A204.1 (cell line): Measurements from ENCODE around the gene GNB5.
"Not testable (repeated sequence)": the region's sequence is repeated elsewhere in the genome, so short reads cannot be mapped to it uniquely, and the experiment has no call there.

Experiments used
- FAIRE-seq: peaks from 2 replicates; lab custom pipeline; 2012; peaks lifted over from hg19 to GRCh38; lab: Jason Lieb, UNC

The GNB5 gene

DNA sequence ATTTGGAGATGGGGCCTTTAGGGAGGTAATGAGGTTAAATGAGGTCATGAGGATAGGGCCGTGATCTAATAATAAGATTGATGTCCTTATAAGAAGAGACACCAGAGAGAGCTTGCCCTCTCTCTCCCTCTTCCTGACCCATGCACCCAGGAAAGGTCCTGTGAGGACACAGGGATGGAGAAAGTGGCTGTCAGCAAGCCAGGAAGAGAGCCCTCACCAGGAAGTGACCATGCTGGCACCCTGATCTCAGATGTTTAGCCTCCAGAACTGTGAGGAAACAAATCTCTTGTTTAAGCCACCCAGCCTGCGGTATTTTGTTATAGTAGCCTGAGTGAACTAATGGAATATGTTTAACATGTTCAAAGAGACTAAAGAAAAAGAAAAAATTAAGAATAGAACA, 15.3 kb upstream of the GNB5 start:
- no peak for FAIRE-seq

DNA sequence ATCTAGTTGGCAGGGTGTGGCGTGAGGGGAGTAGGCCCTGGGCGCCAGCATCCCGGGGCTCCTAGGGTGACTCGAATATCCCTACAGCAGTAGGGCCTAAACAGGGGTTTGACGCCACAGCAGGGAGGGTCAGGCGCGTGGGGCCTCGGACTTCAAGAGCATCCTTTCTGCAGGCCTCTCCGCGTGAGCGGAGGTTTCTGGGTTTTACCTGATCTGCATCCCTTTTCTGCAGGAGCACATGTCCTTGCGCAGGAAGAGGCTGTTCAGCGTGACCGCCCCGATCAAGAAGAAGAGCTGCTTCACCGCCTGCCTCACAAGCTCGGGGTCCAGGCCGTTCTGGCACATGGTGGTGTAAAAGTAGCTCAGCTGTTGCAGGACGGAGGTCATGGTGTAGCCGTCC, 13.5 kb upstream of the GNB5 start:
- no peak for FAIRE-seq

DNA sequence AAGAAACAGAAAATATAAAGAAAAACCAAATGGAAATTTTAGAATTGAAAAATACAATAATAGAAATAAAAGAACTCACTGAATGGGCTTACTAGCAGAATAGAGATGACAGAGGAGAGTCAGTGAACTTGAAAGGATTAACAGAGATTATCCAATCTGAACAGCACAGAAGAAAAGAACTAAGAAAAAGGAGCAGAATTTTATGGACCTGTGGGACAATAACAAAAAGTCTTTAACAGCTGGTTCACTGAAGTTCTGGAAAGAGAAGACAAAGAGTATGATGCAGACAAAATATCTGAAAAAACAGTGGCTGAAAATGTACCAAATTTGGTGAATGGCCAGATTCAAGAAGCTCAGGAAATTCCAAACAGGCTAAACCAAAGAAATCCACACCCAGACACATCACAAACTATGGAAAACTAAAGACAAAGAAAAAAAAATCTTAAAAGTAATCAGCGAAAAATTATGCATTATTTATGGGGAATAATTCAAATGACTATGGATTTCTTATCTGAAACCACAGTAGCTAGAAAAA, 9.7 kb upstream of the GNB5 start:
- no peak for FAIRE-seq

DNA sequence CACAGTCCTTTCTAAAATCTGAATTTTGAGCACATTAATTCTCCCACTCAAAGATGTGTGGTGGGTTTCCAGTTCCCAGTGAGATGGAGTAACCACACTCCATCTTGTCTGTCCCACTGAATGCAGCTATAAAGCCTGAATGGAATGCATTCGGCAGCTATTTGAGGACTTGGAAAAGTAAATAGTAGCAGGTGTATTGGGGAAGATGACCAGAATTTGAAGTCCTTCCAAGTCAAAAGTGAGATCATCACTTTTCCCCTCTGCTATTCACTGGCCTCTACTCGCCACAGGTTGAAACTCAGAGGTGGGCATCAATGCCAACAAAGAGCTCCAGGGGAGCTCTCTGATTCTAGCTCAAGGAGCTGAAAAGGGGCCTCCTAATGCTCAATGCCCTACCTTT, 8.1 kb upstream of the GNB5 start:
- FAIRE-seq: no peak

DNA sequence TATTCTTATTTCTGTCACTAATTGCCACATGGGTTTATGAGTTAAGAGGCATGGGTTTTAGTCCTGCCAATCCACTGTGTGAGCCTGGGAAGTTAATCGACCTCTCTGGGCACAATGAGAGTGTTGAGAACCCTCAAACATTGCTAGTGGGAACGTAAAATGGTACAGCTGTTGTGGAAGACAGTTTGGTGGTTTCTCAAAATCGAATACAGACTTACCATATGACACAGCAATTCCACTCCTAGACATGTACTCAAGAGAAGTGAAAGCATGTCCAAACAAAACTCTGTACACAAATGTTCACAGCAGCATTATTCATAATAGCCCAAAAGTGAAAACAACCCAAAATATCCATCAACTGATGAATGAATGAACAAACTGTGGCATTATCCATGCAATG, 5.7 kb upstream of the GNB5 start:
- FAIRE-seq: no peak

DNA sequence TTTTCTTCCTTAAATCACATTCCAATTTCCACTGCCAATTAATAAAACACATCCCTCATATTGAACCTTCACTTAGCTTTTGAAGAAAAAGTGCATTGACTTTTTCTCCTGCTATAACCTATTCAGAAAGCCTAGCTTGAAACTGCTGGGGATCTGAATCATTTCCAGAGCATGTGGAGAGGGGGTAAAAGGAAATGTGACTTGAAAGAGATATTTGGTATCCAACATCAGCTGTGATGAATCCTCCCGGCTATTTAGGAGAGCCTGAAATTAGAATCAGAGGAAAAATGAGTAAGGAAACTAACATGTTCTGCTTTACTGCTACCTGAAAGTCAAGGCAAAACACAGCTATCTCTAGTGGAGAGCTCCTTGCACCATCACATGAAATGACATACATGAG, 2.6 kb upstream of the GNB5 start:
- FAIRE-seq: no peak

DNA sequence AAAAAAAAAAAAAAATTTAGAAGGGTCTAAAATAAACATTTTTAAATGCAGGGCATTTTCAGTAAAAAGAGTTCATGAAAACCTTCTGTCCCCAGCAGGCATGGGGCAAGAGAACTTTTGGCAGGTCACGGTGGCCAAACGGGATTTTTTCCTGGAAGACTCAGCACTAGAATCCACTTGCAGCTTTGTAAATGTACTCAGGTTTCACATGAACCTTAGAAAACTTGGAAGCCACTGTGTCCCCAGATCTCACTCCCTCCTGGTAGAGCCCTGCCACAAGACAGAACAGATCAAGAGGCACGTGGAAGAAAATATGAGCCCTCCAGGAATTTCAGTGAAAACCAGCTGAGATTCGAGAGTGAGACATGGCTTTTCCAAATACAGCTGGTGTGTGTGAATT, 2.1 kb upstream of the GNB5 start:
- FAIRE-seq: no peak

DNA sequence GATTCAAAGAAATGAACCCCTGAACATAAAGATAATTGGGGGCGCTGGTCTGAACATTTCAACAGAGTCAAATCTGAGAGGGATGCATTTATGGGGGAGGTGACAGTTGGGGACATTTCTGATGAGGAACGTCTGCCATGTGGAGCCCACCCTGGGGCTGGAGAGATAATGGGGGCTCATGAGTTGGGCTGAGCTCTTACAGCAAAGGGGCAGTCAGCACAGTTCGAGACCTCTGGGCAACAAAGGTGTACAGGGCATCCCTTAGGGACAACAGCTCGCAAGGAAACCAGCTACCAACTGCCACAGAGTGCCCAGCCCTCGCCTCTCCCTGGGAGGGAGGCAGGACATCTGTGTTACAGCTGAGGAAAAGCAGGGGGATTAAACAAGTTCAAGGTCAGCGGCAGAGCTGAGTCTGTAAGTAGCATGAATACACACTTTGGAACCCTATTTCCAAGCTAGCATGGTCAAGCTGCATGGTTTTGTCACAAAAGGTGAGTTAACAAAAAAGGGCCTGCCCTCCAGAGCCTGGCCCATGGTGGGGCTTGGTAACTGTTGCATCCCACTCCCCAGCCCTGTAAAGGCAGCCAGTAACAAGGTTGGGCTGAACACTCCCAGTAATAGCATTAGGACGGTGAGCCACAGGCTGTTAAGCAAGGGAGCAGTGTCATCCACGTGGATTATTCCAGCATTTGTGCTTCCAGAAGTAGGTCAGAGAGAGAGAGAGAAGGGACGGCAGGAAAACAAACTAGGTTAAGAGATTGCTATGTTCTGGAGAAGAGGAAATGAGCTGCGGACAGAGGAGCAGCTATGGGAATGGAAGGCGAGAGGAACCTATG, 4.3 kb downstream of the GNB5 start:
- no peak for FAIRE-seq

DNA sequence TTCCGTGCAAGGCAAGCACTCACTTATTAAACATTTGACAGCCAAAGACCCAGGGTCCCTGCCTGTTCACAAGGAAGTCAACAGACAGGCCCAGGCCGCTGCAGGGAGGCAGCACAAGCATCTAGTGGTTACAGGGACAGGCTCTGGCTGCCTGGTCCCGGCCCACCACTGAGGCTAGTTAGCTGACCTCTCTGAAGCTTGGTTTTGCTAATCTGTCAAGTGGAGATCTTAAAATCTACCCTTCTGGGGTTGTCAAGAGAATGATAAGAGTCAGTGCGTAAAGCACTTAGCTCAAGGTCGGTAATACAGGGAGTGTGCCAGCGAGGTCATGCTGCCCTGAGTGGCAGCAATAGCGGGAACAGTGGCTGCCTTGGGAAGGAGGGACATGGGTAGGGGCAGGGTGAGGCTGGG, 6.0 kb downstream of the GNB5 start:
- no peak for FAIRE-seq

DNA sequence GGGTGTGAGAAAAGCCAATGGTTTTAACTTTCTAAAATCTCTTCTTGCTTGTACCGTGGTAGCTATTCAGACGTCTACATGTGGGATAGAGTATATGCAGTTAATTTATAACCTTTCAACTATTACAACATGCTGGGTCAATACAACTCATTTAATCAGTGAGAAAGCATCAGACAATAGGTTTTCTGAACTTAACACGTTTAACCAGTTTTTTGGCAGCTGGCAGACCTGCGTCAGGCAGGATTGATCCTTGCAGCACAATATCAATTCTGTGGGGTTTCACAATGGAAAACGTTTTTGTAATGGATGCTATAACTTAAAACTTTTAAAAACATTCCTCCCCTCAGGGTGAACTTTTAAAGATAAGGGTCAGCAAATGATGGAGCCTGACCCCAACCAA, 6.5 kb downstream of the GNB5 start:
- no peak for FAIRE-seq

DNA sequence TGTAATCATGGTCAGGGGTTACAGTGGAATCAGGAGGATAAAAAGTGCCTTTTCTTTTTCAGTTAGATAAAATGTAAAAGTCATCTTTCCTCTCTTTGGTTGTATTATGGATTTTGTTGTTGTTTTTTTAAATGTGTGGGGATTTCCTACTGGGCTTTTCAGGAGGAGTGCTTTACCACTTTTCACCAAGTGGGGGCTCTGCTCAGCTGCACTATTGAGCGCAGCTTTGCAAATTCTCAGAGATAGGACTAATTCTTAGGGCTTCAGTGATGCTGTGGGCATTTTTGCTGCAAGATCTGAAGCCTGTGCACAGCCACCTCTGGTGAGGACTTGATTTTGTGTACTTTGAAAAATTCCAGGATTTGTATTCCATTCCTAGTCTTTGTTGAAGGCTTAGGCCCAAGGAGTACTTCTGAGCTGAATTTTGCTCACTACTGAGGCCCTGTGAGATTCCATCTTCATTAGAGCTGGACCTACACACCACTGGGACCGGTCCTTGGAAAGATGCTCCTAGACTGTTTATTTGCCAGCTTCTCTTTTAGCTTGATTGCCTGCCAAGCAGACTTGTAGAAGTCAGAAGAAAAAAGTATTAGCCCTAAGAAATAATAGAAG, 7.5 kb downstream of the GNB5 start:
- FAIRE-seq: peak; percentile 53

DNA sequence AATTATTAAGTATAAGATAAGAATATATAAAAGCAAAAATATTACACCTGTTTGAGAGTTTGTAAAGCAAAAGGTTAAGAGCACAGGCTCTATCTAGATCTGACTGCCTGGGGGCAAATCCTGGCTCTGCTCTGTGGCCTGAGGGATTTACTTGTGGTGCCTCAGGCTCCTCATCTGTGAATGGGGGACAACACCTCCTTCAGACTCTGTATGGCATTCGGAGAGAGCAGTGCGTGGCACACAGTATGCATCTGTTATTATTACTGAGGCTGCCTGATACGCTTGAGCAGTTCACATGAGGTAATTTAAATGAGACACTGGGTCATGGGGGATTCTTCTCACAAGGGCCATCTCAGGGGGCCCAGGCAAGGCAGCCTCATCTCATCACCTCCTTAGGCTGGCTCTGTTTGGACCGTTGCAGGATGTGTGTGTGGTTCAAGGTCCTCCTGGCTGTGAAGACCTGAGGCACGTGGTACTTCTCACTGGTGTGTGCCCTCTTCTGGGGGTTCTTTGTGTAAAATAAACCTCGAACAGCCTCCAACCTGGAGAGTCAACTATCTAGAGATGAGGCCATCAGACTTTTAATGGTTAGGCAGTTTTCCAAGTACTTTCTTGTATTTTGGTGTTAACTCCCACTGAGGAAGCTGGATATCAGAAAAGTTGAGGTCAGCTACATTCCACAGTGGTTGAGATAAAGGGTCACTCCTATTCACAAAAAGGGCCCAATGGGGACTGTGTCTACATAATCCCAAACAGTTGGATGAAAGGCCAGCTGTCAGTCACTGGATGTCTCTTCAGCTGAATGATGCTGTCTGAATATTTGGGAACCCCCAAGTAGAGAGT, 9.0 kb downstream of the GNB5 start:
- FAIRE-seq: no peak

DNA sequence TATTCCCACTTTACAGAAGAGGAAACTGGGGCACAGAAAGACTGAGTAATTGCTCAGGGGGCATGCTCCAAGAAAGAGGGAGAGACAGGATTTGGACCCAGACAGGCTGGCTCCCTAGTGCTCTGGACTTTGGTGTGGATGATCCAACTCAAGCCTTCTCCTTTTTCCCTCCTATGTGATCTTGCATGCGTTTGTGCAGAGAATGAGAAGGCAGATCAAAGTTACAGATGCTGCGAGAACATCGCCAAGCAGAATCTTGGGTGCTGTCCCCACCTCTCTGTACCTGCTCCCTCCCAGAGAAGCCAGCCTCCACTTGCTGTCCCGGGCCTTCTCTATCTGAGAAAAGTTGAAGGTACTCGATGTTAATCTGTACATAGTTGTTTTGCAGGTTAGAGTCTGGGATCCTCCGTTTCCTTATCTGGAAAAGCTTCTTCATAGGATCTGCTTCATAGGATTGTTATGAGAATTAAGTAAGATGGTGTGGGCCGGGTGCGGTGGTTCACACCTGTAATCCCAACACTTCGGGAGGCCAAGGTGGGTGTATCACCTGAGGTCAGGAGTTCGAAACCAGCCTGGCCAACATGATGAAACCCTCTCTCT, 10.2 kb downstream of the GNB5 start:
- no peak for FAIRE-seq

DNA sequence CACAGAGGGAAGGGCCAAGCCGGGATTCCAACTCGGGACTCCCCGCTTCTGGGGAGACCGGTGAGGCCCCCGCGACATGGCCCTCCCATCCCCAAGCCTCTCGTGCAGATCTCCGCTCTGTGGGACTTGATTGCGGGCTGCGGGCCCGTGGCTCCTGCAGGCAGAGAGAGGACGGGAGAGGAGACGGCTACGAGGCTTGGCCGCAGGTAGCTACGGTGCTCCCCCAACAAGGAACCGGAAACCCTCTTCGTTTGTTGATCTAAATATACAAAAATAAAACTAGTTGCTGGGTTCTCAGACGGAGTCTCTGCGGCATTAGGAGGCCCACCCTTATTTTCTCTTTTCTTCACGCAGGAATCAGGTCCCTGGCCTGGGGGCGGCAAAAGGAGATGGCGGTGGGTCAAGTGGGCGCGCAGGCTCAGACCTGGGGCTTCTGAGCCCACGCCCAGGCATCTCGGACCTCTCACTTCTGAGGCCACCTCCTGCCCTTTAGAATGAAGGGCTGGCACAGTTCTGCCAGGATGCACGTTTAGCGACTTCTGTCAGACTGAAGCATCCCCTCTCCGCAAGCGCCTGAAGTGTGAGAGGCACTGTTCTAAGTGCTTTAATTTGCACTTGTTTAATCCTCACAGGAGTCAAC, 10.9 kb downstream of the GNB5 start:
- no peak for FAIRE-seq

DNA sequence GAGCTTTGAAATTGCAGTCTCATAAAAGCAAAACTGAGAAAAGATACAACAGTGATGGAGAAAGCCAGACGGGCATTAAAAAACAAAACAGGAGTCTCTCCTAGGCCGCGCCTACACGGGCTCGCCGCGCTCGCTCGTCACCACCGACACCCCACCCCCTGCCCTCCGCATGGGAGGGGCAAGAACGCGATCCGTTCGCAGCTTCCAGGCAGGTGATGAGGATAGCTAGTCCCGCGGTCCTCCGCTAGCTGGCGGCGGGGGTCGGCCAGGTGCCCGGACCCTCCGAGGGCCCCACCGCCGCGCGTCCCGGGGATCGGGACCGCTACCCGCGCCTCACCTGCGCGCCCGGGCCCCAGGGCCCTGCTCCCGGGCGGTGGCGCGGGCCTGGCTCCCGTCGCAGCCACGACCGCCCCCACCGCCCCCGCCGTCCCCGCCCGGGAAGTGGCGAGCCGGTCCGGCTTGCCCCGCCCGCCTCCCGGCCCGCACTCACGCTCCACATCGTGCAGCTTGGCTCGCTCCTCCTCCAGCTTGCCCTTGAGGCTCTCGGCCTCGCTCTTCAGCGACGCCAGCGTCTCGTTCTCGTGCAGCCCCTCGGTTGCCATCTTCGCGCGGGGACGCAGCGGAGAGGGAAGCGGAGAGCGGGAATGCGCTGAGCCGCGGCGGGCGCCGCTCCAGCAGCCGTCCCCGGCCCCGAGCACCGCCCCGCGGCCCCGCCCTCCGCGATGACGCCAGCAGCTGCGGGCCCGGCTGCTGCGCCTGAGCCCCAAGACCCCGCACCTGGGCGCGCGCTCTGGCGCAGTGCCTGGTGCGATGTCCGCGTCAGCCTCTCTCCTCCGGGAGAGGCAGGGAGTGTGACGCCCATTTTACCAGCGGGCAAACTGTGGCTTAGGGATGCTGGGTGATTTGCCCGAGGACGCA, 11.7 kb downstream of the GNB5 start:
- FAIRE-seq: no peak

DNA sequence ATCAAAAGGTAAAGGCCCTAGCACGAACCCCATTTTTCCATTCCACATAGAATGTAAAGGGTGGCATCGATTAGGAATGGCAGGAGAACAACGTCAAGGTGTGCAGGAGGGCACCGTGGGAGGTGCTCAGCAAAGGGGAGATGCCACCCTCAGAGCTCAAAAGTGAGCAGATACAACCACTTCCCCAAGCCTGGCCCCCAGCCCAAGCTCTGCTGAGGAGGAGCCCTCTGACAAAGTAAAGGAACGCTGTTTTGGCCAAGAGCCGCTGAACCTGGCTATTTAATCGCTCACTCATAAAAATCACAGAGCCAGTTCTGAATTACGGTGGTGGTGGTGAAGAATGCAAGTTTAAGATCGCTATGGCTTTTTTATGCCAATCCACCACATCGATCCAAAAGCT, 12.4 kb downstream of the GNB5 start:
- no peak for FAIRE-seq

DNA sequence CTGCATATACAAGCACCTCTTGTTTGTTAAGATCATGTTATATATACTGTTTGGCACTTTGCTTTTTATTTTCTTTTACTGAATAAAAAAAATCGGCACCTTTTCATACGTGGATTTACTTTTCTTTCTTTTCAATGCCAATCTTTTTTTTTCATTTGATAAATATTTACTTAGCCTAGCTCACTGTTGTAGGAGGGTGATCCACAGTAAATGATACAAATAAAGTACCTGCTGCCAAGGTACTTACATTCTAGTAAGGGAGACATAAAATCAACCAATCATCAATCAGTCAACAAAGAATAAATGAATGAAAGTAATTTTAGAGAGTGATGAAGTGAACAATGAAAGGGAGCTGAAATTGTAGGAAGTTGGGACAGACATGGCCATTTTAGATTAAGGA, 18.3 kb downstream of the GNB5 start:
- no peak for FAIRE-seq

DNA sequence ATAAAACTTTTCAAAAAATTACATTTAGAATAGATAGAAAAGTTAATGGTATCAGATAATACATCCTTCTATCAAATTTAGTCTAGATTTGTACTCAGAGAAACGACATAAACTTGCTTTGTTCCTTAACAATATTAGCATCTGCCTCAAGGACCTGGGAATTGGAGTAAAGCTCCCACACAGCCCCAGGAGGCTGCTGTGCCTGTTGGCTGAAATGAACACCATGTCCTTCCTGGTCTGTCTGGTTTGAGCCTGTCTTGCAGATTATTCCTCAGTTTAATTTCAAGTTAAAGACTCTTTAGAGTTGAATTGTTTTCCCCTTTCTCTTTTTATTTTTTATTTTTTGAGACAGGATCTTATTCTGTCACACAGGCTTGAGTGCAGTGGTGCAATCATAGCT, 19.4 kb downstream of the GNB5 start:
- no peak for FAIRE-seq

DNA sequence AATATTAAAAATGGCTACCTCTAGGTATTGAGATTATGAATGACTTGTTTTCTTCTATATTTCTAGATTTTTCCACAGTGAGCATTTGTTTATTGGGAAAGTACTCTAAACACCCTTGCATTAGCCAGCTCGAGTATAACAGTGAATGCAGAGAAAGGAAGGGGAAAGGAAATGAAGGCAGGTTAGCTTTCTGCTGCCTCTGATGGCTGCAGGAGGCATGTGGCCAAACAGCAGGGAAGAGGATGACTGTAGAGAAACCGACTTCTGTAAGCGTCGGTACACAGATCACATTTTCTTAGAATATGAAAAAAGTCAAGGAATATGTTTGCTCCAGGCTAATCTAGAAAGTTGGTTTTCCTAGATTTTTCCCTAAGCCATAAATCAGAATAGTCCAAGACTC, 19.8 kb downstream of the GNB5 start:
- no peak for FAIRE-seq

DNA sequence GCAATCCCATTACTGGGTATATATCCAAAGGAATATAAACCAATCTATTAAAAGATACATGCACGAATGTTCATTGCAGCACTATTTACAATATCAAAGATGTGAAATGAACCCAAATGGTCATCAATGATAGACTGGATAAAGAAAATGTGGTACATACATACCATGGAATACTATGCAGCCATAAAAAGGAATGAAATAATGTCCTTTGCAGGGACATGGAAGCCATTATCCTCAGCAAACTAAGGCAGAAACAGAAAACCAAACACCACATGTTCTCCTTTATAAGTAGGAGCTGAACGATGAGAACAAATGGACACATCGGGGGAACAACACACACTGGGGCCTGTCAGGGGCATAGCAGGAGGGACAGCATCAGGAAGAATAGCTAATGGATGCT, 21.0 kb downstream of the GNB5 start:
- FAIRE-seq: not testable (repeated sequence)
